Mononuclear cell (primary cell): ENCODE measurements around the gene SMCO3. TPM values are rescaled to one million over a fixed set of nuclear protein-coding genes. Genes with fewer than 3 reads are reported as not detected.
A peak's percentile ranks its signal among the peaks of the same experiment; 100 is the strongest.

Experiments used
- H3K27me3 ChIP-seq: 2 replicates; pipeline ENCODE4 v1.6.0; 2011; ENCODE audit warnings: low read length, control low read depth; ENCODE audit not compliant: insufficient read depth
- H3K4me1 ChIP-seq: 2 replicates; pipeline ENCODE4 v1.5.1; 2011; ENCODE audit warnings: mild to moderate bottlenecking, low read length, control low read depth; ENCODE audit not compliant: insufficient read depth
- H3K4me3 ChIP-seq: 2 replicates; pipeline ENCODE4 v1.5.1; 2011; ENCODE audit warnings: mild to moderate bottlenecking, low read length, moderate library complexity
- H3K9me3 ChIP-seq: 2 replicates; pipeline ENCODE4 v1.5.1; 2011; ENCODE audit warnings: low read depth, mild to moderate bottlenecking, control low read depth, low read length
- total RNA-seq: library from RNA; depleted of rRNA; stranded (reverse); fragments of >200 nt; gene quantifications from one replicate; pipeline ENCODE4 v1.2.3, GENCODE V29; 2012

The SMCO3 gene
- total RNA-seq, 1 donor, result not detected

DNA sequence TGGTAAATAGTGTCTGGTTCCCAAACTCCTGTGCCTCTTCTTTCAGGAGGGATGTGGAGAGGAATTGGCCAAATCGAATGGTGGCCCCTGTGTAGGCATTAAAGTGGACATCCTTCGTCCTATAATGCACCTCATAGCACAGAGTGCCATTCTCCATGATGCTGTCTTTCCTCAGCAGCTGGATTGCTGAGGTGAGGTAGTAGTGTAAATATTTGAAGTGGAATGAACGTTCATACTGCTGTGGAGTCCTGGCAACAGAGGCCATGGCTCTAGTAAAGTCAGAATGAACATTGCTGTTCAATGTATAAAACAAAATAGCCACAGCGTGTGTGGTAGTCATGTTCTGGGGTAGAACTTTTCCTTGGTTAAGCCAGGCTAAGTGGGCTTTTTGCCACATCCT is 26.6 kb upstream of the SMCO3 start:
- Histone ChIP-seq H3K4me1 (peaks cover 3% of the 10 kb centered on the region), H3K4me3 (no peak overlapping the region), H3K9me3 (no peaks in the 10 kb centered on the region), H3K27me3 (peaks cover 7% of the 10 kb centered on the region)

DNA sequence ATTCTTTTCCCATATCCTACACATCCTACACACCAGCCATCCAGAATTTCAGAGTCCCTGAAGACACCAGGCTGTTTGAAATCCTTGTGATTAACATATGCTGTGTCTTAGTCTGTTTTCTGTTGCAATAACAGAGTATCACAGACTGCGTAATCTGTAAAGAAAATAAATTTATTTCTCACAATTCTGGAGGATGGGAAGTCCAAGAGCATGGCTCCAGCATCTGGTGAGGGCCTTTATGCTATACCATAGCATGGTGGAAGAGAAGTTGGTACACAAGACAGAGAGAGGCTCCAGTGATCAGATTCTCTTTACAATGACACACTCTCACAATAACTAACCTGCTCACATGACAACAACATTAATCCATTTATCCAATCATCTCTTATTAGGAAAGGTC is 25.3 kb upstream of the SMCO3 start:
- Histone ChIP-seq H3K4me1 (no peaks in the 10 kb centered on the region), H3K27me3 (peaks cover 12% of the 10 kb centered on the region), H3K9me3 (no peaks in the 10 kb centered on the region), H3K4me3 (no peak overlapping the region)

DNA sequence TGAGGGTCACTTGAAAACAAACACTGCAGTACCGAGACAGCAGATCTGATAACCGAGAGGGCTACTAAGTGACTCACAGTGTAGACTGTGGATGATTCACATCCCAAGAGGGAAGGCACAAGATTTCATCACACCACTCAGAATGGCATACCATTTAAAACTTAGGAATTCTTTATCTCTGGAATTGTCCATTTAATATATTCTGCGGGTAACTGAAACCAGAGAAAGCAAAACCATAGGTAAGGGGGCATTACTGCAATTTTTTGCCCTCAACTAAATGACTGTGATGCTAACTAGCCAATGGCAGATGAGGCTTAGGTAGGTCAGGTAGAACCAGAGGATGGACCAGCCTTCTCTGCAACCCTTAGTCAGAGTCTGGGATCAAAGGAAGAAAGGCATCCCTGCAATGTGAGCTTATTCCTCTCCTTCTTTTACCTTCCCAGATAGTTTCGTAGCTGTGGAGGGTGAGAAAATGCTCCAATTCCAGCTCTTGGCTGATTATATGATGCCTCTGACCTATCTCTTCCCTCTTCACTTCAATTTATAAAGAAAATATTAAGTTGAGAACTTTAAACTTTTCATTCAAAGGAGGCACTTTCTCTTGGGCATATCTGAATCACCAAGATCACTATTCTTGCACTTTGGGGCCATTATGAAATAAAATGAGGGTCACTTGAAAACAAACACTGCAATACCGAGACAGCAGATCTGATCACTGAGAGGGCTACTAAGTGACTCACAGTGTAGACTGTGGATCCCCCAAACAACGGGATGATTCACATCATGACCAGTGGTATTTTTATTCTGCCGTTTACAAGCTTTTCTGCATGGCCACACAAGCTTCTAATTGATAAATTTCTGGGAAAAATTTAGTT is 22.6 kb upstream of the SMCO3 start:
- Histone ChIP-seq H3K4me1 (no peaks in the 10 kb centered on the region), H3K9me3 (no peaks in the 10 kb centered on the region), H3K4me3 (no peak overlapping the region), H3K27me3 (peaks cover 14% of the 10 kb centered on the region)

DNA sequence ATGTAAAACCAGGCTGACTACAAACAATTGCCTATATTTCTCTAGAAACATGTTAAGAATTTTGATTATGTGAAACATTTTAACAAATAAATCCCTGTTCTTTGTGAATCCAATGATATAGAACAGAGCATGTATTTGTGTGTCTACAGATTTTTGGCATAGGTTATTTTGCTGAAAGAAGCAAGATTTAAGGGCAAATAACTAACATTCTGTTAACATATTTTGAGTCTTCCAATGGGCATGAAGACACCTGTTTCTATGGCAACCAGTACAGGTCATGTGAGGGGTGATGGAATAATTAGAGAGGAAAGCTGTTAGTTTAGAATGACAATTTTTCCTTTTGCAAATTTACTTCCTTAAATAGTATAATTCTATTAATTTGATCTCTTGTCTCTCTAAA is 20.5 kb upstream of the SMCO3 start:
- Histone ChIP-seq H3K27me3 (peaks cover 12% of the 10 kb centered on the region), H3K4me3 (no peak overlapping the region), H3K4me1 (no peaks in the 10 kb centered on the region), H3K9me3 (no peaks in the 10 kb centered on the region)

DNA sequence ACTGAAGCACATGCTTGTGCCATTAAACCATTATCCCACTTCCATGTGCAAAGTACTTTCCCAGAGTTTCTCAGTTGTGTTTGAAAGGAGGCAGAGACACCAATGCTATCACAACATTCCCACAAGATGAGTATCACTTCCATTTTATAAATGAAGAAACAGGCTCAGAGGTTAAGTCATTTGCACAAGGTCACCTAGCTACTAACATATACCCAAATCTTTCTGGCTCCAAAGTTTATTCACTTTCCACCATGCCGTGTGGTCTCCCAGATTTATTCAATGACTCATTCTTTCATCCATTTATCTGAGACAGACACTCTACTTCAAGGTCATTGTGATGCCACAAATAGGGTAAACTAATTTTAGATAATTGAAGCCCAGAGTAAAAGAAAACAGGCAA is 20.0 kb upstream of the SMCO3 start:
- Histone ChIP-seq H3K4me3 (no peak overlapping the region), H3K9me3 (no peaks in the 10 kb centered on the region), H3K4me1 (no peaks in the 10 kb centered on the region), H3K27me3 (peaks cover 7% of the 10 kb centered on the region)

GRCh38 chr12:14833336-14833735 is 19.4 kb upstream of the SMCO3 start:
- Histone ChIP-seq H3K4me1 (no peaks in the 10 kb centered on the region), H3K4me3 (no peak overlapping the region), H3K27me3 (peaks cover 7% of the 10 kb centered on the region), H3K9me3 (no peaks in the 10 kb centered on the region)

DNA sequence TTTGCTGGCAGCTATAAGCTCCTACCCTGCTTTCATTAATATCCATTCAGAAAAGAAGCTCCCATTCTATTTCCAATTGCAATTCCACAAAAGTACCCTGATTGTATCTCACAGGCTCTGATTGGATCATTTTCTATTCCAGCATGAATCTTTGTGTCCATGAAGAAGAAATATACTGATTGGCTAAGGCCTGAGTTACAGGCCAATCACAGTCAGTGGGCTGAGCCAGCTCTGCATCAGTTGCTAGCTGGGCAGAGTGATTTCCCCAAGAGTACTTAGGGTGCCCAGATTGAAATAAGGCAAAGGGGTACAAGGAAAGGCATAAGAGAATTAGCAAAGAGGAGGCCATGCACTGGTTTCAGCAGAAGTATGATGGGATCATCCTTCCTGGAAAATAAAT is 14.9 kb upstream of the SMCO3 start:
- Histone ChIP-seq H3K27me3 (no peaks in the 10 kb centered on the region), H3K4me1 (no peaks in the 10 kb centered on the region), H3K4me3 (no peak overlapping the region)

GRCh38 chr12:14827043-14827442 is 13.1 kb upstream of the SMCO3 start:
- Histone ChIP-seq H3K4me3 (no peak overlapping the region), H3K27me3 (no peaks in the 10 kb centered on the region), H3K9me3 (no peaks in the 10 kb centered on the region), H3K4me1 (no peaks in the 10 kb centered on the region)

More for the DNA sequence above, 14.9 kb upstream of the SMCO3 start:
- H3K9me3 ChIP-seq, result no peaks in the 10 kb centered on the region

- no peaks in the 10 kb centered on the region for H3K4me1 ChIP-seq
- H3K27me3 ChIP-seq, result no peaks in the 10 kb centered on the region
- H3K4me3 ChIP-seq, result no peak overlapping the region
- H3K9me3 ChIP-seq, result no peaks in the 10 kb centered on the region
Observed at GRCh38 chr12:14826491-14826890, 12.5 kb upstream of the SMCO3 start.

GRCh38 chr12:14825256-14825655 is 11.3 kb upstream of the SMCO3 start:
- Histone ChIP-seq H3K9me3 (no peaks in the 10 kb centered on the region), H3K4me1 (no peaks in the 10 kb centered on the region), H3K27me3 (no peaks in the 10 kb centered on the region), H3K4me3 (no peak overlapping the region)

GRCh38 chr12:14824012-14824634 is 10.1 kb upstream of the SMCO3 start:
- Histone ChIP-seq H3K9me3 (no peaks in the 10 kb centered on the region), H3K4me1 (no peaks in the 10 kb centered on the region), H3K27me3 (no peaks in the 10 kb centered on the region), H3K4me3 (no peak overlapping the region)

DNA sequence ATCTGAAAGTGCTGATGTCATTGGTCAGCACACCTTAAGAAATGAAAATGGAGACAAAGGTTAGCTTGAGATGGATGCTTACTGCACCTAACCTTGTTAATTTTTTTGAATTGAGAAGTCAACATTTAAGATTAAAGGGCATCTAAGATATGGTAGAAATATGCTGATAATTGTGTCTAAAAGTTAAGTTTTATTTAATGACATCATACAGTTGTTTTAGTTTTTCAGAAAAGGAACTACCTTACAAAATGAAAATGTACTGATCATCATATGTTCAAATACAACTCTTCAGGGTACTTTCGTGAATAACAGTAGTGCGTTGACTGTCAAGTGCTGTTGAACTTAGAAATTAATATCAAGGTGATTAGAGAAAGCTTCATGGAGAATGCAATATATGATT is 2.5 kb downstream of the SMCO3 start:
- H3K4me1 ChIP-seq, result peaks cover 4% of the 10 kb centered on the region
- no peak overlapping the region for H3K4me3 ChIP-seq
- no peaks in the 10 kb centered on the region for H3K9me3 ChIP-seq
- no peaks in the 10 kb centered on the region for H3K27me3 ChIP-seq

GRCh38 chr12:14810953-14811483 is 3.0 kb downstream of the SMCO3 start:
- Histone ChIP-seq H3K27me3 (no peaks in the 10 kb centered on the region), H3K9me3 (no peaks in the 10 kb centered on the region), H3K4me1 (peaks cover 4% of the 10 kb centered on the region), H3K4me3 (no peak overlapping the region)

DNA sequence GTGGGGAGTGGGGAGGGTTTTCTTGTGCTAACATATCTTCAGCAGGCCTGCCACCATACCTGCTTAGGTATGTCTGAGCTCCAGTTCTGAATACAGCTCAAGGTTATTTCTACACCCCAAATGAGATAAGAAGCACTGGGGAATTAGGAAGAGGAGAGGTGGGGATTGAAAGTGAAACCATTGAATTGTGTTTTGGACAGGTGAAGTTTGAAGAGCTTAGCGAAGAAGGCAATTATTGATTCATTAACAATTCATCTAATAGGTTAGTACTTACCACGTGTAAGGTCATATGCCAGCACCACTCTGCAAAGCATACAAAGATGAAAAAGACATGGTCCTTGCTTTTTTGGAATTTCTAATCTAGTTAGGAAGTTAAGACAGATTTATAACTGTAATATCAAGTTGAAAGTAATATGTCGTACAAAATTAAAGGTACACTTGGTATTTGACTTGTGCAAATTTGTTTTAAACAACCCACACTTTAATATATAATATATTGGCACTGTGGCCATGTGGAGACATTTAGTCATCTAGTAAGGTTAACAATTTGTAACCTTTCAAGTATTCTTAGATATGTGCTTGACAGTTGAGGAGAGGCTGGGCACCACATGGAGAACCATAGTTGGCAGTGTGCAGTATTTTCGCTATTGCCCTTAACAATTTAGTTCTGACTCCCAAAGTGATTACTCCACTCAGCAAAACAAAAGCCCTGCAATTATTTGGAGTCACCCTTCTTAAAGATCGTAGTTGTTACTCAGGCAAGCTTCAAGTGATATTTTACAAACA is 3.6 kb downstream of the SMCO3 start:
- no peaks in the 10 kb centered on the region for H3K9me3 ChIP-seq
- H3K4me1 ChIP-seq, result peaks cover 4% of the 10 kb centered on the region
- no peaks in the 10 kb centered on the region for H3K27me3 ChIP-seq
- H3K4me3 ChIP-seq, result no peak overlapping the region

DNA sequence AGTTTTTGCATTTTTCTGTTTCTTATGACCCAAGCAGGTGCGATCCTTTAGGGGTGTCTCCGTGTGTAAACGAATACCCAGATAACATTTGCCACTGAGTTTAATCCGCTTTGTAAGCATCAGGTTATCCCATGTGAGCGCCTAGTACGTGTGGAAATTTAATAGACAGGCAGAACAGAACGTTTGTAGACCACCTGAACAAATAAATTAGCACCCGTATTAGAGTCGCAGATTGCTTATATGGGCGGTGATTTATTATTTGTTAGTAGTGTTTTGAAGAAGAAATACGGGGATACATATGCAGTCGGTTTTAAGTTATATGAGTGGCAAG is 10.2 kb downstream of the SMCO3 start:
- peak overlapping the region; percentile 79 for H3K4me3 ChIP-seq
- H3K4me1 ChIP-seq, result peaks cover 11% of the 10 kb centered on the region
- no peaks in the 10 kb centered on the region for H3K27me3 ChIP-seq
- H3K9me3 ChIP-seq, result no peaks in the 10 kb centered on the region
